ENCODE data around the gene DVL3.

The DVL3 gene

GRCh38 chr3:184174646-184175492 is 19.7 kb downstream of the DVL3 start, which contains the start of gene AP2M1:
AP2M1 (plus strand) TSS chr3:184174855; CDS start chr3:184176994, 2,139 bp downstream.
- H3K4me3 ChIP-seq (ENCODE audit: low read length) = peak within 1 kb of the TSS; percentile 87
- DNase-seq (ENCODE audit: low read depth, low spot score) = peak; percentile 98

GRCh38 chr3:184175506-184175905 is 20.3 kb downstream of the DVL3 start:
- peak overlapping the region; percentile 87 for H3K4me3 ChIP-seq (ENCODE audit: low read length)
- DNase-seq (ENCODE audit: low read depth, low spot score) = no peak

DNA sequence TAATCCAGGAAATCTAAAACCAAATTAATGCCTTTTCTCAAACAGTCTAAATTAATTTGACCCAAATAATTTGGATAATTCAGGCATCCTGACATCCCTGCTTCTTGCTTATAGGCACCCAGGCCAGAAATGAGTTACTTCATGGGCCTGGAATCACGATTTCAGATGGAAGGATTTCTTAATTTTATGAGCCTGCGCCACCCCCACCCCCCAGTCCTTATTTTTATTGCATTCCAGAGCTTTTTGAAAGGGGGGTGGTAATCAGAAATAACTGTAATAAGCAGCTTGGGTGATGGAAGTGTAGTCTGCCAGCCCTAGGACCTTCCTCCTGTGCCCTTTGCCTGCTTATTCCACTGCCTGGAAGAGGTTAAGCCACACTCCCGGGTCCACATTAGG is 20.8 kb downstream of the DVL3 start:
- DNase-seq (ENCODE audit: low read depth, low spot score) = no peak
- peak overlapping the region; percentile 87 for H3K4me3 ChIP-seq (ENCODE audit: low read length)

DNA sequence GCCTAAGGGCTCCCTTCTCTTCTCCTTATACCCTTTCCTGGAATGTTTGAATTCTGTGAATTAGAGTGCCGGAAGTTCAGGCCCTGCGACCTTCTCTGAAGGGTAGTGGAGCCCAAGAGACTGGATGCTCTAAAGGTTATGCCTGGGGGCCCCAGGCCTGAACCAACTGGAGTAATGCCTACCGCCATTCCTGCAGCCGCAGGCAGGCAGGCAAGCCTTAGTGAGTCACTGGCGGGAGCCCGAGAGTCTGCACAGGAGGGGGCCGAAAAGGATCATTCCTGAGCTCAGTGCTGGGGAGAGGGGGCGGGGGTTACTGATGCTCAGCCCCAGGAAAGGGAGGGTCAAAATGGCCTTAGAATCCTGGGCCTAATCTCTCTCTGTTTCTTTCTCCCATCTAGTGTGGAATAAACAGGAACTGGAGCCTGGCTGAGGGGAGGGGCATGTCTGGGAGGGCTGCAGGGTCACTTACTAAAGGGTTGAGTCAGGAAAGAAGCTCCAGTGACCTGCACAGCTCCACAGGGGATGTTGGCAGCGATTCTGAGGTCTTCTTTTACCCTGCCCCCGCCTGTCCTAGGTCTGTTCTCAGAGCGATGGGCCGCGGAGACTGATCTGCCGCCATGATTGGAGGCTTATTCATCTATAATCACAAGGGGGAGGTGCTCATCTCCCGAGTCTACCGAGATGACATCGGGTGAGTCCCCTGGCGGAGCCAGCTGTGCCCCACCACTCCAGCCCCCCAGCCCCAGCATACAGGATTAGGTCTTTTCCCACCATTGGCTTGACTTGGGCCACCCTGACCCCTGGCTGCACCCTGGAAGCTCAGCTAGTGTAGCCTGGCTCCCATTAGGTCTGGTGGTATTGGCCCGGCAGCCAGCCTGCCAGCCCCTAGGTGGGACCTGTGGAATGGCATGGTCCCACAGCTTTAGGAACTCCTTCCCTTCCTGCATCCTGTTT is 21.5 kb downstream of the DVL3 start:
- peak overlapping the region; percentile 5; the same call in 1 of the 2 replicates for H3K4me3 ChIP-seq (ENCODE audit: low read length)
- DNase-seq (ENCODE audit: low read depth, low spot score) = no peak

DNA sequence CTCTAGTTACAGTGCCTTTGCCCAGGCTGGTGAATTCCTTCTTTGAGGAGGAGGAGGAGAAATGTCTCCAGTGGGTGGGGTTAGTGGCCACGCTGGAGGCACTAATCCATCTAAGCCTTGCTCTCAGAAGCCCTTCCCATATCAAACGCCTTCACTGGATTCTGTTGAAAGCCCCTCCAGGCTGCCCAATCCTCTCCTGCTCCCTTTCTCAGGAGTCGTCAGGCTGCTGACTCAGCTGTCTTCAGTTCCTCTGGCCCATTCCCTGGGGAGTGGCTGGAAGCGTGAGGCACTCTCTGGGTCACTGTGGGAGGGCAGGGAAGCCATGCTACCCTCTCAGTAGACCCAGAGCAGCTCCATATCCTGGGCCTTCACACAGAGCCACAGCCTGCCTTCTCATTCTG is 22.2 kb downstream of the DVL3 start:
- DNase-seq (ENCODE audit: low read depth, low spot score) = no peak
- H3K4me3 ChIP-seq (ENCODE audit: low read length) = no peak overlapping the region

GRCh38 chr3:184177767-184178306 is 22.7 kb downstream of the DVL3 start:
- no peak for DNase-seq (ENCODE audit: low read depth, low spot score)
- H3K4me3 ChIP-seq (ENCODE audit: low read length) = no peak overlapping the region

GRCh38 chr3:184178521-184179138 is 23.5 kb downstream of the DVL3 start:
- DNase-seq (ENCODE audit: low read depth, low spot score) = no peak
- H3K4me3 ChIP-seq (ENCODE audit: low read length) = no peak overlapping the region

- no peak overlapping the region for H3K4me3 ChIP-seq (ENCODE audit: low read length)
- no peak for DNase-seq (ENCODE audit: low read depth, low spot score)
Measured at GRCh38 chr3:184180165-184180564, 25.0 kb downstream of the DVL3 start.

DNA sequence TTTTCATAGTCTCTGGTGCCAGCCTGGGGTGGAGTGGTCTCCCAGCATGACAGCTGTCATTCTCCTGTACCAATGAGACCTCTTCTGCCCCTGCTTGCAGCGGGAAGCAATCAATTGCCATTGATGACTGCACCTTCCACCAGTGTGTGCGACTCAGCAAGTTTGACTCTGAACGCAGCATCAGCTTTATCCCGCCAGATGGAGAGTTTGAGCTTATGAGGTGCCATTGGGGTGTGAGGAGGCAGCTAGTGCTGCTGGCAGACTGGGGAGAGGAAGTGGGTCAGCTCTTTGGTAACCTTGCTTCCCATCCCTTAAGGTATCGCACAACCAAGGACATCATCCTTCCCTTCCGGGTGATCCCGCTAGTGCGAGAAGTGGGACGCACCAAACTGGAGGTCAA is 26.4 kb downstream of the DVL3 start:
- no peak for DNase-seq (ENCODE audit: low read depth, low spot score)
- no peak overlapping the region for H3K4me3 ChIP-seq (ENCODE audit: low read length)

DNA sequence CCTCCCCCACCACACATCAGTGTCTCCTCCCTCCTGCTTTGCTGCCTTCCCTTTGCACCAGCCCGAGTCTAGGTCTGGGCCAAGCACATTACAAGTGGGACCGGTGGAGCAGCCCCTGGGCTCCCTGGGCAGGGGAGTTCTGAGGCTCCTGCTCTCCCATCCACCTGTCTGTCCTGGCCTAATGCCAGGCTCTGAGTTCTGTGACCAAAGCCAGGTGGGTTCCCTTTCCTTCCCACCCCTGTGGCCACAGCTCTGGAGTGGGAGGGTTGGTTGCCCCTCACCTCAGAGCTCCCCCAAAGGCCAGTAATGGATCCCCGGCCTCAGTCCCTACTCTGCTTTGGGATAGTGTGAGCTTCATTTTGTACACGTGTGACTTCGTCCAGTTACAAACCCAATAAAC is 28.5 kb downstream of the DVL3 start:
- DNase-seq (ENCODE audit: low read depth, low spot score) = no peak
- H3K4me3 ChIP-seq (ENCODE audit: low read length) = no peak overlapping the region

GRCh38 chr3:184184546-184185230 is 29.5 kb downstream of the DVL3 start:
- no peak for DNase-seq (ENCODE audit: low read depth, low spot score)
- H3K4me3 ChIP-seq (ENCODE audit: low read length) = peak overlapping the region; percentile 95

DNA sequence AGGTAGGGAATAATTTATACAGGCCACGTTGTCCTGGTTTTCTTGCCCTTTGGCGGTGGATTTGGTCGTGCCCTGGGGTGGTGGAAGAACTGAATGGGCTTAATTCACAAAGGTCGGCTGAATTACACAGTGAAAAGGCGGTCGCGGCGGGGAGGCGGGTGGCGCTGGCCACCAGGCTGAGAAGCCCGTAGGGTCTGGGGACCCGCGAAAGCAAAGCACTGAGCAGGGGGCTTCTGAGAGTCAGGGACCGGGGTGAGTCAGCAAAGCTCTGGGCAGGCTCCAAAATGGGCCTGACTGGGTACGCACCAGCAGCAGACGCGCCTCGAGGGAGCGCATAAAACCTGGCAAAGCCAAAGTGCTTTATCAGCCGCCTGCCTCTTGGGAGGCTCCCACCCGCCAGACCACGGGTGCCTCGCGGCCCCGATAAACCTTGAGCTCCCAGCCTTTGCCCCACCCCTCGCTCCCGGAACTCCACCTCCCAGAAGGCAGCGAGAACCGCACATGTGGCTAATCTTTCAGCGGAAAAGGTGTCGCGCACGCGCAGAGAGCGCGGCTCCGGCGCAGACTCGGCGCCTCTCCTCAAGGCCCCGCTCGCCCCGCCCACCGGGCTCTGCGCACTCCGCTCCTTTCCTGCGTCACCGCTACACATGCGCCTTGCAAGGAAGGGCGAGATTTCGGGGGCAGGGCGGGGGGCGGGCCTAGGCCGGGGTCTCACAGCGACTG is 30.4 kb downstream of the DVL3 start:
- H3K4me3 ChIP-seq (ENCODE audit: low read length) = peak overlapping the region; percentile 95
- DNase-seq (ENCODE audit: low read depth, low spot score) = peak; percentile 99

- no peak for DNase-seq (ENCODE audit: low read depth, low spot score)
- H3K4me3 ChIP-seq (ENCODE audit: low read length) = peak within 1 kb of the TSS; percentile 95
Measured at GRCh38 chr3:184186184-184186901, 31.2 kb downstream of the DVL3 start, which contains the start of gene ABCF3. ABCF3 (plus strand) TSS chr3:184186199; CDS start chr3:184186208, 9 bp downstream.

DNA sequence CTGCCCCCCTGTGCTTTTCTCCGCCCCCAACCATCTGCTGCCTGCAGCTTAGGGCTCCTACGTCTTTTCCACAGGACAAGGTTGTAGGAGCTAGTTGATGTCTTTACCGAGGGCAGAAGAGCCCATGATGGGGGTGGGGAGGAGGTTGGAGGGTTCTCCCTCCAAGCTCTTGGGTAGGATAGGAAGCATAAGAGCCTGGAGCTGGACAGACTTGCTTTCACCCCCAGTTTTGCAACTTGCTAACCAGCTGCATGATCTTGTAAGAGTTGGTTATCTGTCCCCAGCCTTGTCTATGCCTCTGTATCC is 31.7 kb downstream of the DVL3 start:
- H3K4me3 ChIP-seq (ENCODE audit: low read length) = peak overlapping the region; percentile 95
- DNase-seq (ENCODE audit: low read depth, low spot score) = no peak

DNA sequence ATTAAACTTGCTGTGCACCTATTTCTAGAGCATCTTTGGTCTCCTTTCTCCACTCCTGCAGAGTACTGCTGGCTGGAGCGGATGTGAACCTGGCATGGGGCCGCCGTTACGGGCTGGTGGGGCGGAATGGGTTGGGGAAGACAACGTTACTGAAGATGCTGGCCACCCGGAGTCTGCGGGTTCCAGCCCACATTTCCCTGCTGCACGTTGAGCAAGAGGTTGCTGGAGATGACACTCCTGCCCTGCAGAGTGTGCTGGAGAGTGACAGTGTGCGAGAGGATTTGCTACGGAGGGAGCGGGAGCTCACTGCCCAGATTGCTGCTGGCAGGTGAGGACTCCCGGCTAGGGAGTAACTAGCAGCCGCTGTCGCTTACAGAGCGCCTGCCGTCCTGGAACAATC is 32.9 kb downstream of the DVL3 start:
- H3K4me3 ChIP-seq (ENCODE audit: low read length) = no peak overlapping the region
- no peak for DNase-seq (ENCODE audit: low read depth, low spot score)

DNA sequence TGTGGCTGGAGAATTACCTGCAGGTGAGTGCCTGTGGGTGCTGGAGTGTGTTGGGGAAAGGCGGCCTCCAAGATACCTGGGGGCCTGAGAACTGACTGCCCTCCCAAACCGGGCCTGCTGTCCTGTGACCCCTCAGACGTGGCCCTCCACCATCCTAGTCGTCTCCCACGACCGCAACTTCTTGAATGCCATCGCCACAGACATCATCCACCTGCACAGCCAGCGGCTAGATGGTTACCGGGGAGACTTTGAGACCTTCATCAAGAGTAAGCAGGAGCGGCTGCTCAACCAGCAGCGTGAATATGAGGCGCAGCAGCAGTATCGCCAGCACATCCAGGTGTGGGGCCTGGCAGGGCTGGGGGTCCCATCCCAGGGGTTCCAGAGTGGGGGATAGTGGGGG is 34.2 kb downstream of the DVL3 start:
- DNase-seq (ENCODE audit: low read depth, low spot score) = no peak
- H3K4me3 ChIP-seq (ENCODE audit: low read length) = no peak overlapping the region

DNA sequence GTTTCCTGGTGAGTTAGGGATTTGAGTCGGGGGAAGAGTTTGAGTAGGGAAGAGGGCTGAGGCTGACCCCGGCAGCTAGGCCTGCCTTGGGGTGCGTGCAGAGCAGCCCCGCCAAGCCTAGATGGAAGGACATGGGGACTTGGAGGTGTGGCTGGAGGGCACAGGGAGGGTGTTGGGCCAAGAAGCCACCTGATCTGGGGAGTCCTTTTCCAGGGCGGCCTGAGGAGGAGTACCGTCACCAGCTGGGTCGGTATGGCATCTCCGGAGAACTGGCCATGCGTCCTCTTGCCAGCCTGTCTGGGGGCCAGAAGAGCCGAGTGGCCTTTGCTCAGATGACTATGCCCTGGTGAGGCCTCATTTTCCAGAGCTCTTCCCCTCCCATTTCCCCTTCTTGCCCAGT is 37.7 kb downstream of the DVL3 start:
- no peak for DNase-seq (ENCODE audit: low read depth, low spot score)
- no peak overlapping the region for H3K4me3 ChIP-seq (ENCODE audit: low read length)

Data from Jurkat, Clone E6-1 (cell line).